ENCODE results near the gene FASLG.

GRCh38 chr1:172671591-172671990, 12.7 kb downstream of the FASLG start:
- TF ChIP-seq POLR2A (IDR thresholded peaks at IDR 0.05) (no peak), CTCF (IDR thresholded peaks at IDR 0.05) (no peak), POLR2AphosphoS5 (IDR thresholded peaks at IDR 0.05) (no peak), EP300 (IDR thresholded peaks at IDR 0.05) (no peak)

Measured in stomach (tissue), 4 donors.